ENCODE results near the gene CTAGE8.
"Not testable (repeated sequence)": the region's sequence is repeated elsewhere in the genome, so short reads cannot be mapped to it uniquely, and the experiment has no call there.

GRCh38 chr7:144231027-144231426 lies 38.1 kb downstream of the CTAGE8 start:
- TF ChIP-seq, protein P1, sequence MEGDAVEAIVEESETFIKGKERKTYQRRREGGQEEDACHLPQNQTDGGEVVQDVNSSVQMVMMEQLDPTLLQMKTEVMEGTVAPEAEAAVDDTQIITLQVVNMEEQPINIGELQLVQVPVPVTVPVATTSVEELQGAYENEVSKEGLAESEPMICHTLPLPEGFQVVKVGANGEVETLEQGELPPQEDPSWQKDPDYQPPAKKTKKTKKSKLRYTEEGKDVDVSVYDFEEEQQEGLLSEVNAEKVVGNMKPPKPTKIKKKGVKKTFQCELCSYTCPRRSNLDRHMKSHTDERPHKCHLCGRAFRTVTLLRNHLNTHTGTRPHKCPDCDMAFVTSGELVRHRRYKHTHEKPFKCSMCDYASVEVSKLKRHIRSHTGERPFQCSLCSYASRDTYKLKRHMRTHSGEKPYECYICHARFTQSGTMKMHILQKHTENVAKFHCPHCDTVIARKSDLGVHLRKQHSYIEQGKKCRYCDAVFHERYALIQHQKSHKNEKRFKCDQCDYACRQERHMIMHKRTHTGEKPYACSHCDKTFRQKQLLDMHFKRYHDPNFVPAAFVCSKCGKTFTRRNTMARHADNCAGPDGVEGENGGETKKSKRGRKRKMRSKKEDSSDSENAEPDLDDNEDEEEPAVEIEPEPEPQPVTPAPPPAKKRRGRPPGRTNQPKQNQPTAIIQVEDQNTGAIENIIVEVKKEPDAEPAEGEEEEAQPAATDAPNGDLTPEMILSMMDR (IDR thresholded peaks at IDR 0.05), result not testable (repeated sequence)
- TF ChIP-seq EP300, POLR2A, POLR2AphosphoS5 (IDR thresholded peaks at IDR 0.05): not testable (repeated sequence)

All from suprapubic skin (tissue), 4 donors.